GM12878 (cell line): ENCODE data around the gene FOXN4. TPM values are rescaled to one million over a fixed set of nuclear protein-coding genes. Genes with fewer than 3 reads are reported as not detected.

Source experiments
- ATAC-seq: fragments of 200-7000 bp; cut with Tn5 transposase; 3 replicates; pipeline ENCODE4 v1.9.1; 2020; ENCODE audit warnings: mild to moderate bottlenecking, moderate library complexity
- BruUV-seq: library from RNA; stranded (reverse); fragments of 400-500 nt; replicated peaks from 2 replicates; lab custom pipeline; 2021; lab: Mats Ljungman, UMichigan
- CTCF ChIA-PET: fragments of 300-600 bp; sonication (Branson Sonifier 250); formaldehyde crosslinking; extraction: SDS; loops from one replicate; lab custom pipeline; 2021; ENCODE audit warnings: inconsistent platforms; lab: Yijun Ruan, JAX
- POLR2A ChIA-PET: fragments of 350-600 bp; formaldehyde crosslinking; extraction: SDS; loops from one replicate; lab custom pipeline; 2021; ENCODE audit warnings: inconsistent platforms; lab: Charles Lee
- RAD21 ChIA-PET: fragments of 300-600 bp; sonication (Branson Sonifier 250); formaldehyde crosslinking; loops from one replicate; lab custom pipeline; 2023; ENCODE audit warnings: antibody characterized with exemption; ENCODE audit not compliant: unreplicated experiment; lab: Charles Lee
- SMC1A ChIA-PET: fragments of 300-600 bp; sonication (Branson Sonifier 250); formaldehyde crosslinking; loops from one replicate; lab custom pipeline; 2023; ENCODE audit not compliant: unreplicated experiment, uncharacterized antibody; lab: Charles Lee
- DNase-seq: peaks from one replicate; pipeline ENCODE4 v3.0.0-alpha.2; 2011; ENCODE audit warnings: low read depth, low spot score
- FAIRE-seq: peaks from 3 replicates; lab custom pipeline; 2011; peaks lifted over from hg19 to GRCh38; lab: Jason Lieb, UNC
- H2AFZ ChIP-seq: 2 replicates; pipeline ENCODE4 v1.6.0; 2011; ENCODE audit warnings: low read depth, low read length, control low read depth; ENCODE audit not compliant: control insufficient read depth
- H3K27ac ChIP-seq: 2 replicates; pipeline ENCODE4 v1.5.1; 2011; ENCODE audit warnings: control low read depth; ENCODE audit not compliant: control insufficient read depth, insufficient read depth
- H3K27me3 ChIP-seq, 2 experiments: replicated peaks in 1 of 2; 2 replicates each; pipeline versions ENCODE4 v1.6.0 to v1.6.1; 2011; ENCODE audit warnings: low read length in 1 of 2; ENCODE audit not compliant: control insufficient read depth in 2 of 2, insufficient read depth in 2 of 2
- H3K36me3 ChIP-seq, 2 experiments: 2 replicates each; pipeline ENCODE4 v1.5.1; 2011; ENCODE audit warnings: low read length in 1 of 2; ENCODE audit not compliant: control insufficient read depth in 2 of 2, insufficient read depth in 2 of 2
- H3K4me1 ChIP-seq: 2 replicates; pipeline ENCODE4 v1.6.1; 2011; ENCODE audit warnings: mild to moderate bottlenecking, low read length, moderate library complexity, mixed read lengths; ENCODE audit not compliant: control insufficient read depth, insufficient read depth
- H3K4me2 ChIP-seq: 2 replicates; pipeline ENCODE4 v1.6.0; 2011; ENCODE audit warnings: control low read depth; ENCODE audit not compliant: control insufficient read depth, insufficient read depth
- H3K4me3 ChIP-seq: fragments of 200-600 bp; sonication (generic); 2 replicates; pipeline ENCODE4 v1.5.1; 2016
- H3K79me2 ChIP-seq: 2 replicates; pipeline ENCODE4 v1.6.0; 2011; ENCODE audit warnings: low read length; ENCODE audit not compliant: control insufficient read depth, insufficient read depth
- H3K9ac ChIP-seq: 2 replicates; pipeline ENCODE4 v1.8.0; 2011; ENCODE audit warnings: low read length, control low read depth, mixed read lengths; ENCODE audit not compliant: control insufficient read depth, insufficient read depth
- H3K9me3 ChIP-seq: replicated peaks from 3 replicates; pipeline ENCODE4 v1.5.1; 2011; ENCODE audit warnings: mild to moderate bottlenecking, low read length; ENCODE audit not compliant: control insufficient read depth, insufficient read depth
- H4K20me1 ChIP-seq: 2 replicates; pipeline ENCODE4 v1.6.0; 2011; ENCODE audit not compliant: control insufficient read depth, insufficient read depth
- BCL11A ChIP-seq: IDR thresholded peaks from 2 replicates; pipeline ENCODE4 v1.6.1; 2011; ENCODE audit warnings: low read depth, low read length
- BRCA1 ChIP-seq: IDR thresholded peaks from 2 replicates; pipeline ENCODE4 v1.6.1; 2011; ENCODE audit warnings: low read depth, low read length, improper control_type of control experiment
- CEBPB ChIP-seq, 2 experiments: fragments of 150-350 bp in 1 of 2; IDR thresholded peaks; 2 replicates each; pipeline ENCODE4 v1.6.1; 2012 to 2014; ENCODE audit warnings: low read depth in 2 of 2, low read length in 2 of 2, borderline replicate concordance in 1 of 2, inconsistent platforms in 1 of 2
- CHD1 ChIP-seq: IDR thresholded peaks from 2 replicates; pipeline ENCODE4 v1.6.1; 2012; ENCODE audit warnings: low read depth, low read length, improper control_type of control experiment
- HDAC6 ChIP-seq: fragments of 200-600 bp; sonication (generic); IDR thresholded peaks from one replicate; pipeline ENCODE4 v1.8.0; 2017; ENCODE audit warnings: antibody characterized with exemption; ENCODE audit not compliant: unreplicated experiment
- MYC ChIP-seq: IDR thresholded peaks from 2 replicates; pipeline ENCODE4 v1.6.1; 2011; ENCODE audit warnings: mild to moderate bottlenecking, low read length, moderate library complexity, inconsistent platforms; ENCODE audit not compliant: insufficient read depth, insufficient replicate concordance, insufficient read length, severe bottlenecking
- NR2C1 ChIP-seq: fragments of 450-650 bp; IDR thresholded peaks from 2 replicates; pipeline ENCODE4 v1.6.1; 2017; ENCODE audit warnings: antibody characterized with exemption, mild to moderate bottlenecking, moderate library complexity
- NR2F1 ChIP-seq: fragments of 450-650 bp; conservative IDR thresholded peaks from 2 replicates; pipeline ENCODE4 v1.6.1; 2017; ENCODE audit warnings: mild to moderate bottlenecking
- RB1 ChIP-seq: fragments of 450-650 bp; formaldehyde crosslinking; IDR thresholded peaks from 2 replicates; pipeline ENCODE4 v1.6.1; 2017; ENCODE audit warnings: mild to moderate bottlenecking, borderline replicate concordance
- STAT1 ChIP-seq: fragments of 450-650 bp; conservative IDR thresholded peaks from 2 replicates; pipeline ENCODE4 v1.6.1; 2014; ENCODE audit warnings: antibody characterized with exemption, mild to moderate bottlenecking
- ZNF207 ChIP-seq: fragments of 450-650 bp; IDR thresholded peaks from 2 replicates; pipeline ENCODE4 v1.6.1; 2014; ENCODE audit warnings: antibody characterized with exemption, mild to moderate bottlenecking, borderline replicate concordance
- ZNF24 ChIP-seq: fragments of 450-650 bp; IDR thresholded peaks from 2 replicates; pipeline ENCODE4 v1.6.1; 2017; ENCODE audit warnings: antibody characterized with exemption, mild to moderate bottlenecking
- WGBS: methylation state at CpG from one replicate; pipeline ENCODE4 v1.1.6; 2016; ENCODE audit warnings: low lambda C conversion rate; ENCODE audit not compliant: insufficient replicate concordance, insufficient coverage; ENCODE audit errors: missing lambda C conversion rate; 5-methylcytosine and 5-hydroxymethylcytosine counted together
- in situ Hi-C: fragments of 300-500 bp; cut with MboI; formaldehyde crosslinking; loops from 9 replicates; pipeline ENCODE4 v1.14.3; 2018; ENCODE audit warnings: mixed read lengths
- intact Hi-C: fragments of 100-400 bp; cut with micrococcal nuclease; formaldehyde crosslinking; loops from one replicate; pipeline ENCODE4 v1.14.2; 2022; ENCODE audit not compliant: unreplicated experiment
- polyA plus RNA-seq, 11 experiments: library from polyadenylated mRNA; depleted of rRNA in 4 of 11; unstranded in 6 of 11; stranded (reverse) in 5 of 11; fragments of >200 nt; fragmentation: Nextera tagmentation in 4 of 11; fragmentation: Illumina TruSeq in 1 of 11; extraction: Ambion mirVana in 4 of 11; extraction: Trizol in 1 of 11; gene quantifications; 1 replicate in 1 of 11; 2 replicates in 10 of 11; pipeline versions ENCODE4 v1.2.1 to v1.2.3, GENCODE V29; 2011 to 2016; ENCODE audit warnings: inconsistent platforms in 2 of 11, missing spikeins in 2 of 11, low read depth in 1 of 11
- total RNA-seq, 4 experiments: library from RNA; depleted of rRNA in 3 of 4; stranded (reverse); fragments of >200 nt in 3 of 4; fragmentation: Illumina TruSeq in 1 of 4; extraction: Trizol in 1 of 4; gene quantifications; 2 replicates each; pipeline versions ENCODE4 v1.2.1 to v1.2.3, GENCODE V29; 2013 to 2021
- TF ChIP-seq, protein P1 (sequence below): fragments of 450-650 bp; IDR thresholded peaks from 2 replicates; pipeline ENCODE4 v1.6.1; 2016; ENCODE audit warnings: mild to moderate bottlenecking, moderate library complexity, borderline replicate concordance
- TF ChIP-seq, protein P2 (sequence below): IDR thresholded peaks from 2 replicates; pipeline ENCODE4 v1.6.1; 2011; ENCODE audit warnings: borderline replicate concordance, low read depth, mild to moderate bottlenecking, moderate library complexity, low read length; ENCODE audit not compliant: insufficient read depth, poor library complexity, severe bottlenecking
- TF ChIP-seq, protein P3 (sequence below): fragments of 450-650 bp; IDR thresholded peaks from 2 replicates; pipeline ENCODE4 v1.6.1; 2016; ENCODE audit warnings: mild to moderate bottlenecking

The FOXN4 gene
- total and polyA plus RNA-seq, 10 of the 15 experiments (the other 5 are each of a cell fraction or from before 2014, with no cell fraction given), result not detected

DNA sequence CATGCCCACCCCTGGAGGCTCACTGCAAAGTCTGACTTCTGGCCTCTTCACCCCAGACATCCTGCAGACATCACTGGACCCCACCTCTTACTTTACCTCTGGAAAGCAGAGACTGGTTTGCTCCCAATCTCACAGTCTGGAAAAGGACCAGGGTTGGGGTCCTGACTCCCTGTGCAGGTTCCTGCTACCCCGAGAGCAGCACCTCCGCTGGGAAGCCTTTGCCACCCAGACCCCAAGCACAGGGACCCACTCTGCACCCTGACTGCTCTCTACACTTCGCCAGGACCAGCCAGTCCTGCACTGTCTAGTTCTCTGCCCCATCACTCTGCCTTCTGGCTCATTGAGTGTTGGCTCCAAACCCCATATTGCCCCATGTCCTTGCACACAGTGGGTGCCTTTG lies 16.0 kb downstream of the FOXN4 start:
- Histone ChIP-seq H3K4me2 (no peak overlapping the region), H3K36me3 (no peaks in the 10 kb centered on the region), H3K27ac (no peak overlapping the region), H3K79me2 (no peaks in the 10 kb centered on the region), H3K27me3 (peaks cover 1 to 3% of the 10 kb centered on the region in 2 experiments; a peak in 3 of 4 replicates), H3K4me1 (no peaks in the 10 kb centered on the region), H3K9ac (no peak overlapping the region), H3K4me3 (no peak overlapping the region), H3K9me3 (no peaks in the 10 kb centered on the region), H2AFZ (no peak overlapping the region), H4K20me1 (no peaks in the 10 kb centered on the region)
- no peak for FAIRE-seq
- ChIA-PET POLR2A (no interaction called here), CTCF (no interaction called here), RAD21 (no interaction called here), SMC1A (no interaction called here)
- no peak for DNase-seq
- BruUV-seq, result no TSS peak
- no peak for ATAC-seq
- TF ChIP-seq, protein P1, sequence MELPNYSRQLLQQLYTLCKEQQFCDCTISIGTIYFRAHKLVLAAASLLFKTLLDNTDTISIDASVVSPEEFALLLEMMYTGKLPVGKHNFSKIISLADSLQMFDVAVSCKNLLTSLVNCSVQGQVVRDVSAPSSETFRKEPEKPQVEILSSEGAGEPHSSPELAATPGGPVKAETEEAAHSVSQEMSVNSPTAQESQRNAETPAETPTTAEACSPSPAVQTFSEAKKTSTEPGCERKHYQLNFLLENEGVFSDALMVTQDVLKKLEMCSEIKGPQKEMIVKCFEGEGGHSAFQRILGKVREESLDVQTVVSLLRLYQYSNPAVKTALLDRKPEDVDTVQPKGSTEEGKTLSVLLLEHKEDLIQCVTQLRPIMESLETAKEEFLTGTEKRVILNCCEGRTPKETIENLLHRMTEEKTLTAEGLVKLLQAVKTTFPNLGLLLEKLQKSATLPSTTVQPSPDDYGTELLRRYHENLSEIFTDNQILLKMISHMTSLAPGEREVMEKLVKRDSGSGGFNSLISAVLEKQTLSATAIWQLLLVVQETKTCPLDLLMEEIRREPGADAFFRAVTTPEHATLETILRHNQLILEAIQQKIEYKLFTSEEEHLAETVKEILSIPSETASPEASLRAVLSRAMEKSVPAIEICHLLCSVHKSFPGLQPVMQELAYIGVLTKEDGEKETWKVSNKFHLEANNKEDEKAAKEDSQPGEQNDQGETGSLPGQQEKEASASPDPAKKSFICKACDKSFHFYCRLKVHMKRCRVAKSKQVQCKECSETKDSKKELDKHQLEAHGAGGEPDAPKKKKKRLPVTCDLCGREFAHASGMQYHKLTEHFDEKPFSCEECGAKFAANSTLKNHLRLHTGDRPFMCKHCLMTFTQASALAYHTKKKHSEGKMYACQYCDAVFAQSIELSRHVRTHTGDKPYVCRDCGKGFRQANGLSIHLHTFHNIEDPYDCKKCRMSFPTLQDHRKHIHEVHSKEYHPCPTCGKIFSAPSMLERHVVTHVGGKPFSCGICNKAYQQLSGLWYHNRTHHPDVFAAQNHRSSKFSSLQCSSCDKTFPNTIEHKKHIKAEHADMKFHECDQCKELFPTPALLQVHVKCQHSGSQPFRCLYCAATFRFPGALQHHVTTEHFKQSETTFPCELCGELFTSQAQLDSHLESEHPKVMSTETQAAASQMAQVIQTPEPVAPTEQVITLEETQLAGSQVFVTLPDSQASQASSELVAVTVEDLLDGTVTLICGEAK, result no peak
- TF ChIP-seq CEBPB (IDR thresholded peaks at IDR 0.05; ENCODE audit: borderline replicate concordance in 1 of 2, low read depth in 2 of 2, low read length in 2 of 2), result no peak
- TF ChIP-seq, protein P2, sequence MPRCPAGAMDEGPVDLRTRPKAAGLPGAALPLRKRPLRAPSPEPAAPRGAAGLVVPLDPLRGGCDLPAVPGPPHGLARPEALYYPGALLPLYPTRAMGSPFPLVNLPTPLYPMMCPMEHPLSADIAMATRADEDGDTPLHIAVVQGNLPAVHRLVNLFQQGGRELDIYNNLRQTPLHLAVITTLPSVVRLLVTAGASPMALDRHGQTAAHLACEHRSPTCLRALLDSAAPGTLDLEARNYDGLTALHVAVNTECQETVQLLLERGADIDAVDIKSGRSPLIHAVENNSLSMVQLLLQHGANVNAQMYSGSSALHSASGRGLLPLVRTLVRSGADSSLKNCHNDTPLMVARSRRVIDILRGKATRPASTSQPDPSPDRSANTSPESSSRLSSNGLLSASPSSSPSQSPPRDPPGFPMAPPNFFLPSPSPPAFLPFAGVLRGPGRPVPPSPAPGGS, result no peak
- TF ChIP-seq HDAC6, result no peak
- no peak for TF ChIP-seq BRCA1
- no peak for TF ChIP-seq NR2F1
- no peak for TF ChIP-seq BCL11A
- TF ChIP-seq ZNF207, result no peak
- TF ChIP-seq MYC, result no peak
- TF ChIP-seq NR2C1, result no peak
- TF ChIP-seq, protein P3, sequence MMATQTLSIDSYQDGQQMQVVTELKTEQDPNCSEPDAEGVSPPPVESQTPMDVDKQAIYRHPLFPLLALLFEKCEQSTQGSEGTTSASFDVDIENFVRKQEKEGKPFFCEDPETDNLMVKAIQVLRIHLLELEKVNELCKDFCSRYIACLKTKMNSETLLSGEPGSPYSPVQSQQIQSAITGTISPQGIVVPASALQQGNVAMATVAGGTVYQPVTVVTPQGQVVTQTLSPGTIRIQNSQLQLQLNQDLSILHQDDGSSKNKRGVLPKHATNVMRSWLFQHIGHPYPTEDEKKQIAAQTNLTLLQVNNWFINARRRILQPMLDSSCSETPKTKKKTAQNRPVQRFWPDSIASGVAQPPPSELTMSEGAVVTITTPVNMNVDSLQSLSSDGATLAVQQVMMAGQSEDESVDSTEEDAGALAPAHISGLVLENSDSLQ, result no peak
- no peak for TF ChIP-seq STAT1
- TF ChIP-seq CHD1, result no peak
- TF ChIP-seq RB1, result no peak
- TF ChIP-seq ZNF24, result no peak
- 3% methylated on average over 3 of the region's 3 CpGs for WGBS
- in situ Hi-C loops (no loop called here), intact Hi-C loops (no loop called here)
